Mesendoderm (in vitro differentiated cells): ENCODE data around the gene CAMTA1.

Experiments
- DNase-seq: peaks from one replicate; pipeline ENCODE4 v3.0.0; 2013
- H2AK5ac ChIP-seq: 2 replicates; pipeline ENCODE4 v1.6.1; 2013; ENCODE audit warnings: low read length, inconsistent platforms
- H2BK120ac ChIP-seq: 2 replicates; pipeline ENCODE4 v1.6.1; 2013; ENCODE audit warnings: low read depth, mild to moderate bottlenecking, low read length, moderate library complexity, mixed read lengths
- H2BK15ac ChIP-seq: replicated peaks from 2 replicates; pipeline ENCODE4 v1.6.1; 2013; ENCODE audit warnings: low read depth, mild to moderate bottlenecking, moderate library complexity
- H2BK5ac ChIP-seq: 2 replicates; pipeline ENCODE4 v1.6.1; 2013; ENCODE audit warnings: low read length, inconsistent platforms
- H3K18ac ChIP-seq: 2 replicates; pipeline ENCODE4 v1.6.1; 2013; ENCODE audit warnings: mild to moderate bottlenecking, low read length, mixed read lengths
- H3K23ac ChIP-seq: one replicate; pipeline ENCODE4 v1.6.1; 2013; ENCODE audit warnings: low read length
- H3K27ac ChIP-seq: 2 replicates; pipeline ENCODE4 v1.5.1; 2013; ENCODE audit warnings: low read depth, mild to moderate bottlenecking, inconsistent platforms, low read length, moderate library complexity
- H3K27me3 ChIP-seq: 2 replicates; pipeline ENCODE4 v1.6.1; 2013; ENCODE audit warnings: low read length, control low read depth, mild to moderate bottlenecking, inconsistent platforms; ENCODE audit not compliant: insufficient read depth, poor library complexity
- H3K36me3 ChIP-seq: 2 replicates; pipeline ENCODE4 v1.6.1; 2013; ENCODE audit warnings: low read length, inconsistent platforms; ENCODE audit not compliant: control insufficient read depth, insufficient read depth
- H3K4ac ChIP-seq: one replicate; pipeline ENCODE4 v1.6.1; 2013; ENCODE audit warnings: low read depth, mild to moderate bottlenecking, low read length, moderate library complexity
- H3K4me1 ChIP-seq: 2 replicates; pipeline ENCODE4 v1.6.1; 2013; ENCODE audit warnings: low read depth, low read length, inconsistent platforms; ENCODE audit not compliant: control insufficient read depth
- H3K4me2 ChIP-seq: 2 replicates; pipeline ENCODE4 v1.6.1; 2013; ENCODE audit warnings: low read length
- H3K4me3 ChIP-seq: 2 replicates; pipeline ENCODE4 v1.5.1; 2013; ENCODE audit warnings: mild to moderate bottlenecking, low read length
- H3K56ac ChIP-seq: one replicate; pipeline ENCODE4 v1.6.1; 2013; ENCODE audit warnings: low read length
- H3K79me1 ChIP-seq: 2 replicates; pipeline ENCODE4 v1.6.1; 2013; ENCODE audit warnings: low read length, inconsistent platforms
- H3K79me2 ChIP-seq: 2 replicates; pipeline ENCODE4 v1.6.1; 2013; ENCODE audit warnings: mild to moderate bottlenecking, low read length; ENCODE audit not compliant: control insufficient read depth, insufficient read depth
- H3K9ac ChIP-seq: 2 replicates; pipeline ENCODE4 v1.6.1; 2013; ENCODE audit warnings: low read length, inconsistent platforms
- H4K5ac ChIP-seq: one replicate; pipeline ENCODE4 v1.6.1; 2013; ENCODE audit warnings: low read length
- H4K8ac ChIP-seq: one replicate; pipeline ENCODE4 v1.6.1; 2013; ENCODE audit warnings: low read depth, mild to moderate bottlenecking, control low read depth, low read length, moderate library complexity
- WGBS: extraction: QIAGEN DNeasy Blood & Tissue Kit; methylation state at CpG from one replicate; pipeline ENCODE4 v1.1.7; 2013; ENCODE audit warnings: low lambda C conversion rate, missing lambda C conversion rate; ENCODE audit not compliant: insufficient coverage; ENCODE audit errors: extremely low coverage; 5-methylcytosine and 5-hydroxymethylcytosine counted together

The CAMTA1 gene

GRCh38 chr1:6885426-6885825 is 100.2 kb downstream of the CAMTA1 start:
- Histone ChIP-seq H3K36me3 (no peaks in the 10 kb centered on the region), H3K79me2 (no peaks in the 10 kb centered on the region), H3K27ac (no peak overlapping the region), H4K5ac (no peak overlapping the region), H2BK5ac (no peak overlapping the region), H2BK120ac (no peak overlapping the region), H3K4me2 (no peak overlapping the region), H3K27me3 (no peaks in the 10 kb centered on the region), H3K18ac (no peak overlapping the region), H2BK15ac (no peak overlapping the region), H3K23ac (no peak overlapping the region), H3K9ac (no peak overlapping the region), H3K56ac (no peak overlapping the region), H3K79me1 (peaks cover 4% of the 10 kb centered on the region), H3K4me3 (no peak overlapping the region), H3K4me1 (no peaks in the 10 kb centered on the region), H2AK5ac (no peak overlapping the region), H4K8ac (no peak overlapping the region), H3K4ac (no peak overlapping the region)
- no peak for DNase-seq
- no CpG with 5 or more reads among the region's 2 CpGs for WGBS

- Histone ChIP-seq H3K27ac (no peak overlapping the region), H3K79me2 (no peaks in the 10 kb centered on the region), H2AK5ac (no peak overlapping the region), H3K4me1 (no peaks in the 10 kb centered on the region), H3K18ac (no peak overlapping the region), H3K4ac (no peak overlapping the region), H3K27me3 (no peaks in the 10 kb centered on the region), H3K4me2 (no peak overlapping the region), H3K4me3 (no peak overlapping the region), H3K36me3 (no peaks in the 10 kb centered on the region), H2BK5ac (no peak overlapping the region), H4K8ac (no peak overlapping the region), H3K56ac (no peak overlapping the region), H4K5ac (no peak overlapping the region), H2BK15ac (no peak overlapping the region), H3K9ac (no peak overlapping the region), H2BK120ac (no peak overlapping the region), H3K79me1 (peaks cover 4% of the 10 kb centered on the region), H3K23ac (no peak overlapping the region)
- no peak for DNase-seq
- no CpG with 5 or more reads among the region's 2 CpGs for WGBS
Measured at GRCh38 chr1:6886523-6886922, 101.3 kb downstream of the CAMTA1 start.

GRCh38 chr1:6888268-6888667 is 103.0 kb downstream of the CAMTA1 start:
- peaks cover 4% of the 10 kb centered on the region for H3K79me1 ChIP-seq
- no peak overlapping the region for H3K18ac ChIP-seq
- peaks cover 2% of the 10 kb centered on the region for H3K4me1 ChIP-seq
- H2BK15ac ChIP-seq = no peak overlapping the region
- H2BK5ac ChIP-seq = no peak overlapping the region
- H3K27me3 ChIP-seq = no peaks in the 10 kb centered on the region
- H3K56ac ChIP-seq = no peak overlapping the region
- WGBS = no CpG with 5 or more reads among the region's 3 CpGs
- H3K4ac ChIP-seq = no peak overlapping the region
- no peak overlapping the region for H4K8ac ChIP-seq
- no peak for DNase-seq
- no peaks in the 10 kb centered on the region for H3K79me2 ChIP-seq
- no peak overlapping the region for H3K9ac ChIP-seq
- H3K4me3 ChIP-seq = no peak overlapping the region
- H3K4me2 ChIP-seq = no peak overlapping the region
- no peak overlapping the region for H3K23ac ChIP-seq
- H2AK5ac ChIP-seq = no peak overlapping the region
- H3K36me3 ChIP-seq = no peaks in the 10 kb centered on the region
- no peak overlapping the region for H3K27ac ChIP-seq
- no peak overlapping the region for H2BK120ac ChIP-seq
- H4K5ac ChIP-seq = no peak overlapping the region

- Histone ChIP-seq H4K5ac (no peak overlapping the region), H3K27me3 (no peaks in the 10 kb centered on the region), H3K4me1 (peaks cover 2% of the 10 kb centered on the region), H3K79me2 (no peaks in the 10 kb centered on the region), H3K56ac (no peak overlapping the region), H3K36me3 (no peaks in the 10 kb centered on the region), H2BK120ac (no peak overlapping the region), H3K79me1 (peaks cover 2% of the 10 kb centered on the region), H2BK5ac (no peak overlapping the region), H3K23ac (no peak overlapping the region), H3K4me2 (no peak overlapping the region), H3K9ac (no peak overlapping the region), H3K4me3 (no peak overlapping the region), H2BK15ac (no peak overlapping the region), H2AK5ac (no peak overlapping the region), H3K27ac (no peak overlapping the region), H3K4ac (no peak overlapping the region), H3K18ac (no peak overlapping the region), H4K8ac (no peak overlapping the region)
- DNase-seq = no peak
- WGBS = no CpG with 5 or more reads among the region's 2 CpGs
Measured at GRCh38 chr1:6888870-6889269, 103.6 kb downstream of the CAMTA1 start.

GRCh38 chr1:6889875-6890480 is 104.7 kb downstream of the CAMTA1 start:
- peaks cover 4% of the 10 kb centered on the region for H3K4me1 ChIP-seq
- no peaks in the 10 kb centered on the region for H3K36me3 ChIP-seq
- DNase-seq = peak; percentile 72
- H3K4me3 ChIP-seq = no peak overlapping the region
- no peak overlapping the region for H2BK5ac ChIP-seq
- H3K4ac ChIP-seq = no peak overlapping the region
- H4K5ac ChIP-seq = no peak overlapping the region
- no peak overlapping the region for H3K9ac ChIP-seq
- no peak overlapping the region for H3K56ac ChIP-seq
- H3K4me2 ChIP-seq = no peak overlapping the region
- H4K8ac ChIP-seq = no peak overlapping the region
- no CpG with 5 or more reads among the region's 3 CpGs for WGBS
- no peak overlapping the region for H2BK15ac ChIP-seq
- no peak overlapping the region for H3K18ac ChIP-seq
- H3K23ac ChIP-seq = no peak overlapping the region
- H3K79me1 ChIP-seq = no peaks in the 10 kb centered on the region
- H3K79me2 ChIP-seq = no peaks in the 10 kb centered on the region
- H3K27me3 ChIP-seq = no peaks in the 10 kb centered on the region
- H3K27ac ChIP-seq = no peak overlapping the region
- no peak overlapping the region for H2BK120ac ChIP-seq
- no peak overlapping the region for H2AK5ac ChIP-seq

GRCh38 chr1:6890686-6891085 is 105.4 kb downstream of the CAMTA1 start:
- no peak for DNase-seq
- no peaks in the 10 kb centered on the region for H3K79me2 ChIP-seq
- no peak overlapping the region for H3K56ac ChIP-seq
- no peak overlapping the region for H4K8ac ChIP-seq
- H3K4me1 ChIP-seq = peaks cover 6% of the 10 kb centered on the region
- no peak overlapping the region for H2AK5ac ChIP-seq
- no peak overlapping the region for H3K18ac ChIP-seq
- H4K5ac ChIP-seq = no peak overlapping the region
- no peak overlapping the region for H3K23ac ChIP-seq
- no peaks in the 10 kb centered on the region for H3K27me3 ChIP-seq
- H2BK15ac ChIP-seq = no peak overlapping the region
- H2BK5ac ChIP-seq = no peak overlapping the region
- no peak overlapping the region for H3K9ac ChIP-seq
- H3K4ac ChIP-seq = no peak overlapping the region
- no peaks in the 10 kb centered on the region for H3K36me3 ChIP-seq
- no peak overlapping the region for H3K27ac ChIP-seq
- H3K79me1 ChIP-seq = no peaks in the 10 kb centered on the region
- WGBS = no CpG with 5 or more reads among the region's 1 CpG
- no peak overlapping the region for H3K4me3 ChIP-seq
- no peak overlapping the region for H2BK120ac ChIP-seq
- no peak overlapping the region for H3K4me2 ChIP-seq
